Measurements from ENCODE around the gene SPEN.
"Not testable (repeated sequence)": the region's sequence is repeated elsewhere in the genome, so short reads cannot be mapped to it uniquely, and the experiment has no call there.

The SPEN gene

DNA sequence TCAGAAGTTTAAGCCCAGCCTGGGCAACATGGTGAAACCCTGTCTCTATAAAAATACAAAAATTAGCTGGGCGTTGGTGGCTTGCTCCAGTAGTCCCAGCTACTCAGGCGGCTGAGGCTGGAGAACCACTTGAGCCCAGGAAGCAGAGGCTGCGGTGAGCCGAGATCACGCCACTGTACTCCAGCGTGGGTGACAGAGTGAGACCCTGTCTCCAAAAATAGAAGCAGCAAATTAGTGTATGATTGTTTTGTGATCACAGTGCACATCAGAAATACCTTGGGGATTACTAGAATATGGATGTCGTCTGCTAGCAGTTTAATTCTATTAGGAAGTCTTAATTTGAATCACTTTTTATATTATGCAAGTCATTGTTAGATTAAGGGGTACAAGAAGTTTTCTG is 69.4 kb downstream of the SPEN start:
- Histone ChIP-seq H3K36me3 (ENCODE audit: insufficient read depth, low read length) (no peaks in the 10 kb centered on the region; the same call in 1 of the 2 replicates), H3K4me1 (ENCODE audit: insufficient read depth, low read length) (no peaks in the 10 kb centered on the region; the same call in 1 of the 2 replicates), H3K9me3 (ENCODE audit: control insufficient read depth, insufficient read depth, low read length) (no peaks in the 10 kb centered on the region), H3K9ac (ENCODE audit: low read depth, low read length) (no peak overlapping the region)

DNA sequence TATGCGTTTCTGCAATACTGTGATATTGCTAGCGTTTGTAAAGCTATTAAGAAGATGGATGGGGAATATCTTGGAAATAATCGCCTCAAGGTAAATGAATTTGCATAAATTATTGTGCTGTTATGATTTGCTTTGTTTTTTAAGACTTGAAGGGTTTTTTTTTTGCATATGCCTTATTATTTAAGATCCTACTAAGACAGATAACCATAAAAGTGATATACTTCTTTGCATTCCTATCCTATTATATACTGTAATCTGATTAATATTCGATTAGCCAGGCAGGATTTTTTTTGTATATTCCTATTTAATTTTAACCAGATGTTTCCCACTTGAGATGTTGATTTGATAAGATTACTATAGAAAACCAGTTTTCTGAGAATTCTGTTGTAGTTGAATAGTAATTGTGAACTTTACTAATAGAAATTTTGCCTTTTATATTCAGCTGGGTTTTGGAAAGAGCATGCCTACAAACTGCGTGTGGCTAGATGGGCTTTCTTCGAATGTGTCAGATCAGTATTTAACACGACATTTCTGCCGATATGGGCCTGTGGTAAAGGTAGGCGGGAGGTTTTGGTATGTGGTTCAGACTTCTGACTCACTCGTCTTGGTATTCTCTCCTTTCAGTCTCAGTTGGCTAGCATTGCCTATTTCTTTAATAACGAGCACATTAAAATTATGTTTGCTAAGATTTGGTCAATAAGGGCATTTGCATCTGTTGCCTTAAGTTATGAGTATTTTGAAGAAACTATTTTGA is 71.6 kb downstream of the SPEN start:
- H3K9ac ChIP-seq (ENCODE audit: low read depth, low read length), result no peak overlapping the region
- H3K36me3 ChIP-seq (ENCODE audit: insufficient read depth, low read length), result peaks cover 10% of the 10 kb centered on the region
- no peaks in the 10 kb centered on the region for H3K9me3 ChIP-seq (ENCODE audit: control insufficient read depth, insufficient read depth, low read length)
- H3K4me1 ChIP-seq (ENCODE audit: insufficient read depth, low read length), result no peaks in the 10 kb centered on the region; the same call in 1 of the 2 replicates

DNA sequence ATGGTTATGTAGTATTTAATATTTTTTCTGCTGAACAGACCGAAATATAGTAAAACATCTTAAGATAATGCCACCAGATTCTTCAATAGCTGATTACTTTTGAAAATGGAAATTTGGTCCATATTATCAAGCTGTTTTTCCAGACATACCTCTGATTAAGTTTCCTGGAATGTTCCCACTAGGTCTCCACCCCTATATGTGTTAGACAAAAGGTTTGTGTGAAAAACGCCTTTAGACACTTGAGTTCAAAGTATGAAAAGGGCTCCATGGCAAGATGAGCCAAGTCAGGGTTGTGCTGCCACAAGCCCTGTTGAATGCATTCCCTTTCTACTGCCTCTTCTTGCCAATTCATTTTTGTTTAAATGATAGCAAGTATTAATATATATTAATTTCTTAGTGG is 75.7 kb downstream of the SPEN start:
- Histone ChIP-seq H3K36me3 (ENCODE audit: insufficient read depth, low read length) (peaks cover 14% of the 10 kb centered on the region), H3K9me3 (ENCODE audit: control insufficient read depth, insufficient read depth, low read length) (no peaks in the 10 kb centered on the region), H3K9ac (ENCODE audit: low read depth, low read length) (no peak overlapping the region), H3K4me1 (ENCODE audit: insufficient read depth, low read length) (no peaks in the 10 kb centered on the region; the same call in 1 of the 2 replicates)

DNA sequence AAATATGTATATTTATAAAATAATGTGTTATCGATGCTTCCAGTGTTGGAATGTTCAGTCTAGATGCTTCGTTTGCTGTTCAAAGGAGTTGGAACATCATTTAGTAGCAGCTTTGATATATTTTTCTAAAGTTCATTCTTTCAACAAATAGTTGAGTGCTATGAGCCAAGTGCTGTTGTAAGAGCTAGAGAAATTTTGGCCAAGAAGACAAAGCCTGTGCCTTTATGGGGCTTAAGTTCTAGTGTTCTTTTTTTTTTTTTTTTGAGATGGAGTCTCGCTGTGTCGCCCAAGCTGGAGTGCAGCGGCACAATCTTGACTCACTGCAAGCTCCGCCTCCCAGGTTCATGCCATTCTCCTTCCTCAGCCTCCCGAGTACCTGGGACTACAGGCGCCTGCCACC is 78.9 kb downstream of the SPEN start:
- H3K4me1 ChIP-seq (ENCODE audit: insufficient read depth, low read length); H3K9me3 ChIP-seq (ENCODE audit: control insufficient read depth, insufficient read depth, low read length); H3K9ac ChIP-seq (ENCODE audit: low read depth, low read length): not testable (repeated sequence)
- peaks cover 41% of the 10 kb centered on the region for H3K36me3 ChIP-seq (ENCODE audit: insufficient read depth, low read length)

DNA sequence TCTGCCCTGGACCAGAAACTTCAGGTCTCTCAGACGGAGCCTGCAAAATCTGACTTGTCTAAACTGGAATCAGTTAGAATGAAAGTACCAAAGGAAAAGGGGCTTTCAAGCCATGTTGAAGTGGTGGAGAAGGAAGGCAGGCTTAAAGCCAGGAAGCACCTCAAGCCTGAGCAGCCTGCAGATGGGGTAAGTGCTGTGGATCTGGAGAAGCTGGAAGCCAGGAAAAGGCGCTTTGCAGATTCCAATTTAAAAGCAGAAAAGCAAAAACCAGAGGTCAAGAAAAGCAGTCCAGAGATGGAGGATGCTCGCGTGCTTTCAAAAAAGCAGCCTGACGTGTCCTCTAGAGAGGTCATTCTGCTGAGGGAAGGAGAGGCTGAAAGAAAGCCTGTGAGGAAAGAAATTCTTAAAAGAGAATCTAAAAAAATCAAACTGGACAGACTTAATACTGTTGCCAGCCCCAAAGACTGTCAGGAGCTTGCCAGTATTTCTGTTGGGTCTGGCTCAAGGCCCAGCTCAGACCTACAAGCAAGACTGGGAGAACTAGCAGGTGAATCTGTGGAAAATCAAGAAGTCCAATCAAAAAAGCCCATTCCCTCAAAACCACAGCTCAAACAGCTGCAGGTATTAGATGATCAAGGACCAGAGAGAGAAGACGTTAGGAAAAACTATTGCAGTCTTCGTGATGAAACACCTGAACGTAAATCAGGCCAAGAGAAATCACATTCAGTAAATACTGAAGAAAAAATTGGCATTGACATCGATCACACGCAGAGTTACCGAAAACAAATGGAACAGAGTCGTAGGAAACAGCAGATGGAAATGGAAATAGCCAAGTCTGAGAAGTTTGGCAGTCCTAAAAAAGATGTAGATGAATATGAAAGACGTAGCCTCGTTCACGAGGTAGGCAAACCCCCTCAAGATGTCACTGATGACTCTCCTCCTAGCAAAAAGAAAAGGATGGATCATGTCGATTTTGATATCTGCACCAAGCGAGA is 81.8 kb downstream of the SPEN start:
- H3K9me3 ChIP-seq (ENCODE audit: control insufficient read depth, insufficient read depth, low read length), result no peaks in the 10 kb centered on the region
- H3K9ac ChIP-seq (ENCODE audit: low read depth, low read length), result no peak overlapping the region
- H3K36me3 ChIP-seq (ENCODE audit: insufficient read depth, low read length), result peaks cover 46% of the 10 kb centered on the region
- H3K4me1 ChIP-seq (ENCODE audit: insufficient read depth, low read length), result no peaks in the 10 kb centered on the region; the same call in 1 of the 2 replicates

DNA sequence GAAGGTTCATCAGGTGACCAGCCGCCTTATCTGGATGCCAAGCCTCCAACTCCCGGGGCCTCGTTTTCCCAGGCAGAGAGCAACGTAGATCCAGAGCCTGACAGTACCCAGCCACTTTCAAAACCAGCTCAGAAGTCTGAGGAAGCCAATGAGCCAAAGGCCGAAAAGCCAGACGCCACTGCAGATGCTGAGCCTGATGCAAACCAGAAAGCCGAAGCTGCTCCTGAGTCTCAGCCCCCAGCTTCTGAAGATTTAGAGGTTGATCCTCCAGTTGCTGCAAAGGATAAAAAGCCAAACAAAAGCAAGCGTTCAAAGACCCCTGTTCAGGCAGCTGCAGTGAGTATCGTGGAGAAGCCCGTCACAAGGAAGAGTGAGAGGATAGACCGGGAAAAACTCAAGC is 83.9 kb downstream of the SPEN start:
- H3K9ac ChIP-seq (ENCODE audit: low read depth, low read length), result no peak overlapping the region
- H3K36me3 ChIP-seq (ENCODE audit: insufficient read depth, low read length), result peaks cover 52% of the 10 kb centered on the region
- no peaks in the 10 kb centered on the region for H3K9me3 ChIP-seq (ENCODE audit: control insufficient read depth, insufficient read depth, low read length)
- no peaks in the 10 kb centered on the region for H3K4me1 ChIP-seq (ENCODE audit: insufficient read depth, low read length)

DNA sequence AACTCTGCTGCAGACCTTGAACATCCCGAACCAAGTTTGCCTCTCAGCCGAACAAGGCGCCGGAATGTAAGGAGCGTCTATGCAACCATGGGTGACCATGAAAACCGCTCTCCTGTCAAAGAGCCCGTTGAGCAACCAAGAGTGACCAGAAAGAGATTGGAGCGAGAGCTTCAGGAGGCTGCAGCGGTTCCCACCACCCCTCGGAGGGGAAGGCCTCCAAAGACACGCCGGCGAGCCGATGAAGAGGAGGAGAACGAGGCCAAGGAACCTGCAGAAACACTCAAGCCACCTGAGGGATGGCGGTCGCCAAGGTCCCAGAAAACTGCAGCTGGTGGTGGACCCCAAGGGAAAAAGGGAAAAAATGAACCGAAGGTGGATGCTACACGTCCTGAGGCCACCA is 84.4 kb downstream of the SPEN start:
- no peaks in the 10 kb centered on the region for H3K4me1 ChIP-seq (ENCODE audit: insufficient read depth, low read length)
- no peaks in the 10 kb centered on the region for H3K9me3 ChIP-seq (ENCODE audit: control insufficient read depth, insufficient read depth, low read length)
- H3K9ac ChIP-seq (ENCODE audit: low read depth, low read length), result no peak overlapping the region
- peaks cover 52% of the 10 kb centered on the region for H3K36me3 ChIP-seq (ENCODE audit: insufficient read depth, low read length)

DNA sequence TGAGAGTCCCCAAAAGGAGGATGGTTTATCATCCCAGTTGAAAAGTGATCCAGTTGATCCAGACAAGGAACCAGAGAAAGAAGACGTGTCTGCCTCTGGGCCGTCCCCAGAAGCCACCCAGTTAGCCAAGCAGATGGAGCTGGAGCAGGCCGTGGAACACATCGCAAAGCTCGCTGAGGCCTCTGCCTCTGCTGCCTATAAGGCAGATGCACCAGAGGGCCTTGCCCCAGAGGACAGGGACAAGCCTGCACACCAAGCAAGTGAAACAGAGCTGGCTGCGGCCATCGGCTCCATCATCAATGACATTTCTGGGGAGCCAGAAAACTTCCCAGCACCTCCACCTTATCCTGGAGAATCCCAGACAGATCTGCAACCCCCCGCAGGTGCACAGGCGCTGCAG is 85.1 kb downstream of the SPEN start:
- Histone ChIP-seq H3K9ac (ENCODE audit: low read depth, low read length) (no peak overlapping the region), H3K4me1 (ENCODE audit: insufficient read depth, low read length) (peaks cover 5% of the 10 kb centered on the region; the same call in 1 of the 2 replicates), H3K36me3 (ENCODE audit: insufficient read depth, low read length) (peaks cover 52% of the 10 kb centered on the region), H3K9me3 (ENCODE audit: control insufficient read depth, insufficient read depth, low read length) (no peaks in the 10 kb centered on the region)

DNA sequence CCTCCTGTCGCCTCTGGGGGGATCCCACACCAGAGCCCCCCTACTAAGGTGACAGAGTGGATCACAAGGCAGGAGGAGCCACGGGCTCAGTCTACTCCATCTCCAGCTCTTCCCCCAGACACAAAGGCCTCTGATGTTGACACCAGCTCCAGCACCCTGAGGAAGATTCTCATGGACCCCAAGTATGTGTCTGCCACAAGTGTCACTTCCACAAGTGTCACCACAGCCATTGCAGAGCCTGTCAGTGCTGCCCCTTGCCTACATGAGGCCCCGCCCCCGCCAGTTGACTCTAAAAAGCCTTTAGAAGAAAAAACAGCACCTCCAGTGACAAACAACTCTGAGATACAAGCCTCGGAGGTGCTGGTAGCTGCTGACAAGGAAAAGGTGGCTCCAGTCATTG is 86.2 kb downstream of the SPEN start:
- H3K36me3 ChIP-seq (ENCODE audit: insufficient read depth, low read length), result peaks cover 44% of the 10 kb centered on the region
- no peak overlapping the region for H3K9ac ChIP-seq (ENCODE audit: low read depth, low read length)
- H3K4me1 ChIP-seq (ENCODE audit: insufficient read depth, low read length), result peaks cover 6% of the 10 kb centered on the region; the same call in 1 of the 2 replicates
- no peaks in the 10 kb centered on the region for H3K9me3 ChIP-seq (ENCODE audit: control insufficient read depth, insufficient read depth, low read length)

DNA sequence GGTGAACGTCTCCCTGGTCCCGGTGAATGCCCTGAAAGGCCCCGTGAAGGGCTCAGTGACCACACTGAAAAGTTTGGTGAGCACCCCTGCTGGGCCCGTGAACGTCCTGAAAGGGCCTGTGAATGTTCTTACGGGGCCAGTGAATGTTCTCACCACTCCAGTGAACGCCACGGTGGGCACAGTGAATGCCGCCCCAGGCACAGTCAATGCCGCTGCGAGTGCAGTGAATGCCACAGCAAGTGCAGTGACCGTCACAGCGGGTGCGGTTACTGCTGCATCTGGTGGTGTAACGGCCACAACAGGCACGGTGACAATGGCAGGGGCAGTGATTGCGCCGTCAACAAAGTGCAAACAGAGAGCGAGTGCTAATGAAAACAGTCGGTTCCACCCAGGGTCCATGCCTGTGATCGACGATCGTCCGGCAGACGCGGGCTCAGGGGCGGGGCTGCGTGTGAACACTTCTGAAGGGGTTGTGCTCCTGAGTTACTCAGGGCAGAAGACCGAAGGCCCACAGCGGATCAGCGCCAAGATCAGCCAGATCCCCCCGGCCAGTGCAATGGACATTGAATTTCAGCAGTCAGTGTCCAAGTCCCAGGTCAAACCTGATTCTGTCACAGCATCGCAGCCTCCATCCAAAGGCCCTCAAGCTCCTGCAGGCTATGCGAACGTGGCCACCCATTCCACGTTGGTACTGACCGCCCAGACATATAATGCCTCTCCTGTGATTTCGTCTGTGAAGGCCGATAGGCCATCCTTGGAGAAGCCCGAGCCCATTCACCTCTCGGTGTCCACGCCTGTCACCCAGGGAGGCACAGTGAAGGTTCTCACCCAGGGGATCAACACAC is 86.9 kb downstream of the SPEN start:
- H3K4me1 ChIP-seq (ENCODE audit: insufficient read depth, low read length), result peaks cover 6% of the 10 kb centered on the region; the same call in 1 of the 2 replicates
- H3K9me3 ChIP-seq (ENCODE audit: control insufficient read depth, insufficient read depth, low read length), result no peaks in the 10 kb centered on the region
- no peak overlapping the region for H3K9ac ChIP-seq (ENCODE audit: low read depth, low read length)
- peaks cover 37% of the 10 kb centered on the region for H3K36me3 ChIP-seq (ENCODE audit: insufficient read depth, low read length)

DNA sequence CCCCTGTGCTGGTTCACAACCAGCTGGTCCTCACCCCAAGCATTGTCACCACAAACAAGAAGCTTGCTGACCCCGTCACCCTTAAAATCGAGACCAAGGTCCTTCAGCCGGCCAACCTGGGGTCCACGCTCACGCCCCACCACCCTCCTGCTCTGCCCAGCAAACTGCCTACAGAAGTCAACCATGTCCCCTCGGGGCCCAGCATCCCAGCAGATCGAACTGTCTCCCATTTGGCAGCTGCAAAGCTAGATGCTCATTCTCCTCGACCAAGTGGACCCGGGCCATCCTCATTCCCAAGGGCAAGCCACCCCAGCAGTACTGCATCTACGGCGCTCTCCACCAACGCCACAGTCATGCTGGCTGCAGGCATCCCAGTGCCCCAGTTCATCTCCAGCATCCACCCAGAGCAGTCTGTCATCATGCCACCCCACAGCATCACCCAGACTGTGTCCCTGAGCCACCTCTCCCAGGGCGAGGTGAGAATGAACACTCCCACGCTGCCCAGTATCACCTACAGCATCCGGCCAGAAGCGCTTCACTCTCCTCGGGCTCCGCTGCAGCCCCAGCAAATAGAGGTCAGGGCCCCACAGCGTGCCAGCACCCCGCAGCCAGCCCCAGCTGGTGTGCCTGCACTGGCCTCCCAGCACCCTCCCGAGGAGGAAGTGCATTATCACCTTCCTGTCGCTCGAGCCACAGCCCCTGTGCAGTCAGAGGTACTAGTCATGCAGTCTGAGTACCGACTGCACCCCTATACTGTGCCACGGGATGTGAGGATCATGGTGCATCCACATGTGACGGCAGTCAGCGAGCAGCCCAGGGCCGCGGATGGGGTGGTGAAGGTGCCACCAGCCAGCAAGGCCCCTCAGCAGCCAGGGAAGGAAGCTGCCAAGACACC is 87.8 kb downstream of the SPEN start:
- Histone ChIP-seq H3K9me3 (ENCODE audit: control insufficient read depth, insufficient read depth, low read length) (no peaks in the 10 kb centered on the region), H3K4me1 (ENCODE audit: insufficient read depth, low read length) (peaks cover 6% of the 10 kb centered on the region; the same call in 1 of the 2 replicates), H3K36me3 (ENCODE audit: insufficient read depth, low read length) (peaks cover 33% of the 10 kb centered on the region), H3K9ac (ENCODE audit: low read depth, low read length) (no peak overlapping the region)

DNA sequence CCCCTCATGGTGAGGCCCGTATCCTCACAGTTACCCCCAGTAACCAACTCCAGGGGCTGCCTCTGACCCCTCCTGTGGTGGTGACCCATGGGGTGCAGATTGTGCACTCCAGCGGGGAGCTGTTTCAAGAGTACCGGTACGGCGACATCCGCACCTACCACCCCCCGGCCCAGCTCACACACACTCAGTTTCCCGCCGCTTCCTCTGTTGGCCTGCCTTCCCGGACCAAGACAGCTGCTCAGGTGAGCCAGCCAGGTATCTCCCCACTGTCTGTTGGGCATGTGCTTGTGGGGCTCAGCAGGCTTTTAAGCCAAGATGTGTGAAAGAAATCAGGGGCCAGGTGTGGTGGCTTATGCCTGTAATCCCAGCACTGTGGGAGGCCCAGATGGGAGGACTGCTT is 88.5 kb downstream of the SPEN start:
- Histone ChIP-seq H3K4me1 (ENCODE audit: insufficient read depth, low read length) (peaks cover 6% of the 10 kb centered on the region; the same call in 1 of the 2 replicates), H3K9me3 (ENCODE audit: control insufficient read depth, insufficient read depth, low read length) (no peaks in the 10 kb centered on the region), H3K36me3 (ENCODE audit: insufficient read depth, low read length) (peaks cover 29% of the 10 kb centered on the region), H3K9ac (ENCODE audit: low read depth, low read length) (no peak overlapping the region)

DNA sequence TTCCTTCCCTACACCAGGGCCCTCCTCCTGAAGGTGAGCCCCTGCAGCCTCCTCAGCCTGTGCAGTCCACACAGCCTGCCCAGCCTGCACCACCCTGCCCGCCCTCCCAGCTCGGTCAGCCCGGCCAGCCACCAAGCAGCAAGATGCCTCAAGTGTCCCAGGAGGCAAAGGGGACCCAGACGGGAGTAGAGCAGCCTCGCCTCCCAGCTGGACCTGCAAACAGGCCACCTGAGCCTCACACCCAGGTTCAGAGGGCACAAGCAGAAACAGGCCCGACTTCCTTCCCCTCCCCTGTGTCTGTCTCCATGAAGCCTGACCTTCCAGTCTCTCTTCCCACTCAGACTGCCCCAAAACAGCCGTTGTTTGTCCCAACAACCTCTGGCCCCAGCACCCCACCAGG is 89.6 kb downstream of the SPEN start:
- peaks cover 23% of the 10 kb centered on the region for H3K36me3 ChIP-seq (ENCODE audit: insufficient read depth, low read length)
- H3K9ac ChIP-seq (ENCODE audit: low read depth, low read length), result no peak overlapping the region
- H3K4me1 ChIP-seq (ENCODE audit: insufficient read depth, low read length), result peaks cover 6% of the 10 kb centered on the region; the same call in 1 of the 2 replicates
- H3K9me3 ChIP-seq (ENCODE audit: control insufficient read depth, insufficient read depth, low read length), result no peaks in the 10 kb centered on the region
